Omental fat pad (tissue), 4 donors: ENCODE measurements around the gene MYO9B. TPM values are rescaled to one million over a fixed set of nuclear protein-coding genes. Genes with fewer than 3 reads are reported as not detected.
"Not testable (repeated sequence)": the region's sequence is repeated elsewhere in the genome, so short reads cannot be mapped to it uniquely, and the experiment has no call there.

Source experiments
- ATAC-seq: fragments of 150-250 bp; one replicate; pipeline ENCODE4 v1.9.1; 2016; ENCODE audit warnings: mild to moderate bottlenecking, moderate library complexity; ENCODE audit not compliant: low FRiP score
- DNase-seq: peaks from one replicate; pipeline ENCODE4 v3.0.0-alpha.2; 2019; ENCODE audit warnings: low spot score
- CTCF ChIP-seq, 3 donors: fragments of 450-650 bp; IDR thresholded peaks; one replicate each; pipeline ENCODE4 v1.5.1; 2016 to 2017; ENCODE audit warnings: antibody characterized with exemption in 3 of 3, mild to moderate bottlenecking in 3 of 3, moderate library complexity in 2 of 3
- total RNA-seq, 4 donors: library from RNA; depleted of rRNA; stranded (reverse); fragments of >200 nt; gene quantifications; one replicate each; pipeline ENCODE4 v1.1.0, GENCODE V29; 2016

MYO9B gene
- total RNA-seq, 4 donors from 2014 or later: 52.7 to 149 (median 85.7) TPM

- no peak for DNase-seq
- ATAC-seq: no peak
- no peak for TF ChIP-seq CTCF (IDR thresholded peaks at IDR 0.05)
These were observed 81.3 kb downstream of the MYO9B start for GRCh38 chr19:17156947-17157302.

GRCh38 chr19:17158584-17158983 is 83.0 kb downstream of the MYO9B start:
- TF ChIP-seq CTCF (IDR thresholded peaks at IDR 0.05): no peak
- no peak for DNase-seq
- no peak for ATAC-seq

GRCh38 chr19:17159466-17160393 is 84.2 kb downstream of the MYO9B start:
- ATAC-seq (no peak), DNase-seq (no peak)
- TF ChIP-seq CTCF (IDR thresholded peaks at IDR 0.05): no peak

- no peak for TF ChIP-seq CTCF (IDR thresholded peaks at IDR 0.05)
- ATAC-seq (no peak), DNase-seq (no peak)
These were observed 85.3 kb downstream of the MYO9B start for GRCh38 chr19:17160908-17161307.

GRCh38 chr19:17162131-17162530 is 86.6 kb downstream of the MYO9B start:
- DNase-seq, ATAC-seq: not testable (repeated sequence)

- DNase-seq (no peak), ATAC-seq (no peak)
- TF ChIP-seq CTCF (IDR thresholded peaks at IDR 0.05): no peak
These were observed 87.0 kb downstream of the MYO9B start for GRCh38 chr19:17162580-17162979.

GRCh38 chr19:17163652-17164051 is 88.1 kb downstream of the MYO9B start:
- ATAC-seq (no peak), DNase-seq (no peak)
- TF ChIP-seq CTCF (IDR thresholded peaks at IDR 0.05): no peak
